ENCODE measurements around the gene ADCK2. TPM values are rescaled to one million over a fixed set of nuclear protein-coding genes. Genes with fewer than 3 reads are reported as not detected.

ADCK2 gene
- polyA plus RNA-seq, 3 donors = 8.7 to 28.7 (median 18.3) TPM

GRCh38 chr7:140653319-140654108, 19.2 kb upstream of the ADCK2 start:
- H3K27me3 ChIP-seq (ENCODE audit: control insufficient read depth in 2 of 2, insufficient read depth in 2 of 2, low read length in 2 of 2) = no peaks in the 10 kb centered on the region
- H3K4me2 ChIP-seq (replicated peaks; ENCODE audit: extremely low read depth, low read length, poor library complexity, severe bottlenecking) = peak overlapping the region; percentile 22
- no peak overlapping the region for H3K9ac ChIP-seq (ENCODE audit: insufficient read depth, low read length, poor library complexity, severe bottlenecking)
- no peak overlapping the region for H3K27ac ChIP-seq (ENCODE audit: low read depth in 1 of 2, low read length in 2 of 2)
- no peaks in the 10 kb centered on the region for H3K9me3 ChIP-seq (replicated peaks in 1 of 2; ENCODE audit: control insufficient read depth in 1 of 2, insufficient read depth in 1 of 2, low read length in 2 of 2)
- Mint-ChIP-seq H3K27ac (no peak overlapping the region), H3K9me3 (peaks cover 0 to 2% (median 0%) of the 10 kb centered on the region in 7 donors), H3K4me1 (peaks cover 47% of the 10 kb centered on the region), H3K4me3 (peak overlapping the region in 1 of 2 donors; percentile 48), H3K36me3 (no peaks in the 10 kb centered on the region), H3K27me3 (ENCODE audit: low read depth in 3 of 3) (peaks cover 4 to 7% (median 6%) of the 10 kb centered on the region in 3 donors)
- H3K79me2 ChIP-seq (ENCODE audit: insufficient read depth, low read length) = no peaks in the 10 kb centered on the region
- peak in 2 of 3 donors; percentile 55 to 65 for DNase-seq
- peak overlapping the region; percentile 41 for H2AFZ ChIP-seq (ENCODE audit: insufficient read depth, low read depth, low read length, poor library complexity, severe bottlenecking)
- no peak overlapping the region for H3K4me3 ChIP-seq (replicated peaks in 1 of 3; ENCODE audit: low read depth in 2 of 3, low read length in 3 of 3)
- no peaks in the 10 kb centered on the region for H3K36me3 ChIP-seq (replicated peaks in 1 of 2; ENCODE audit: control insufficient read depth in 1 of 2, insufficient read depth in 2 of 2, low read length in 2 of 2)
- intact Hi-C loops (cut with micrococcal nuclease) = loop anchor here (10.0 kb wide), 2 partner anchors 169 to 361 kb away; partner anchors contain the start of gene MRPS33 (in 1 of the 2)
- H3K4me1 ChIP-seq (ENCODE audit: control insufficient read depth in 1 of 2, insufficient read depth in 2 of 2, low read length in 2 of 2) = peaks cover 30 to 38% of the 10 kb centered on the region in 2 donors
- 22% methylated on average over 12 of the region's 15 CpGs for WGBS (ENCODE audit: insufficient coverage)
- TF ChIP-seq CTCF (IDR thresholded peaks at IDR 0.05) = peak; percentile 97
- H4K20me1 ChIP-seq (ENCODE audit: insufficient read depth, low read length) = no peaks in the 10 kb centered on the region

- Mint-ChIP-seq H3K4me3 (no peak overlapping the region), H3K27ac (no peak overlapping the region), H3K36me3 (no peaks in the 10 kb centered on the region), H3K27me3 (ENCODE audit: low read depth in 3 of 3) (peaks cover 4 to 7% (median 6%) of the 10 kb centered on the region in 3 donors), H3K9me3 (peaks cover 0 to 2% (median 0%) of the 10 kb centered on the region in 7 donors), H3K4me1 (peaks cover 47% of the 10 kb centered on the region)
- no peak overlapping the region for H3K4me2 ChIP-seq (replicated peaks; ENCODE audit: extremely low read depth, low read length, poor library complexity, severe bottlenecking)
- no peaks in the 10 kb centered on the region for H3K79me2 ChIP-seq (ENCODE audit: insufficient read depth, low read length)
- H3K4me1 ChIP-seq (ENCODE audit: control insufficient read depth in 1 of 2, insufficient read depth in 2 of 2, low read length in 2 of 2) = peaks cover 30 to 38% of the 10 kb centered on the region in 2 donors
- no peaks in the 10 kb centered on the region for H3K36me3 ChIP-seq (replicated peaks in 1 of 2; ENCODE audit: control insufficient read depth in 1 of 2, insufficient read depth in 2 of 2, low read length in 2 of 2)
- no peaks in the 10 kb centered on the region for H4K20me1 ChIP-seq (ENCODE audit: insufficient read depth, low read length)
- TF ChIP-seq CTCF (IDR thresholded peaks at IDR 0.05) = no peak
- no CpG with 5 or more reads among the region's 2 CpGs for WGBS (ENCODE audit: insufficient coverage)
- H2AFZ ChIP-seq (ENCODE audit: insufficient read depth, low read depth, low read length, poor library complexity, severe bottlenecking) = no peak overlapping the region
- no peaks in the 10 kb centered on the region for H3K9me3 ChIP-seq (replicated peaks in 1 of 2; ENCODE audit: control insufficient read depth in 1 of 2, insufficient read depth in 1 of 2, low read length in 2 of 2)
- no peak overlapping the region for H3K9ac ChIP-seq (ENCODE audit: insufficient read depth, low read length, poor library complexity, severe bottlenecking)
- intact Hi-C loops (cut with micrococcal nuclease) = loop anchor here (10.0 kb wide), 2 partner anchors 169 to 361 kb away; partner anchors contain the start of gene MRPS33 (in 1 of the 2)
- H3K27me3 ChIP-seq (ENCODE audit: control insufficient read depth in 2 of 2, insufficient read depth in 2 of 2, low read length in 2 of 2) = no peaks in the 10 kb centered on the region
- no peak for DNase-seq
- no peak overlapping the region for H3K4me3 ChIP-seq (replicated peaks in 1 of 3; ENCODE audit: low read depth in 2 of 3, low read length in 3 of 3)
- no peak overlapping the region for H3K27ac ChIP-seq (ENCODE audit: low read depth in 1 of 2, low read length in 2 of 2)
Measured at GRCh38 chr7:140654109-140654387, 18.7 kb upstream of the ADCK2 start.
